ENCODE results near the gene C9orf50. TPM values are rescaled to one million over a fixed set of nuclear protein-coding genes. Genes with fewer than 3 reads are reported as not detected.

The C9orf50 gene
- total RNA-seq, 1 donor from 2014 or later = not detected

GRCh38 chr9:129570450-129571297, 50.2 kb downstream of the C9orf50 start:
- DNase-seq (ENCODE audit: low spot score) = no peak

- no peak for DNase-seq (ENCODE audit: low spot score)
Observed at GRCh38 chr9:129569502-129570449, 51.1 kb downstream of the C9orf50 start.

- peak; percentile 71 for DNase-seq (ENCODE audit: low spot score)
Observed at GRCh38 chr9:129568560-129569501, 52.1 kb downstream of the C9orf50 start.

GRCh38 chr9:129567842-129568559, 52.9 kb downstream of the C9orf50 start:
- DNase-seq (ENCODE audit: low spot score) = no peak

- no peak for DNase-seq (ENCODE audit: low spot score)
Observed at GRCh38 chr9:129567329-129567728, 53.6 kb downstream of the C9orf50 start.

- DNase-seq (ENCODE audit: low spot score) = no peak
Observed at GRCh38 chr9:129566563-129567266, 54.2 kb downstream of the C9orf50 start.

GRCh38 chr9:129562917-129563316, 58.0 kb downstream of the C9orf50 start:
- no peak for DNase-seq (ENCODE audit: low spot score)

GRCh38 chr9:129562514-129562913, 58.4 kb downstream of the C9orf50 start:
- DNase-seq (ENCODE audit: low spot score) = no peak

Other genes with a start within 250 kb of the C9orf50 start
- gene NTMT1, start 5.1 kb upstream of the C9orf50 start, total RNA-seq = 31.2 TPM
- 18.8 TPM for gene ASB6, start 21.1 kb upstream of the C9orf50 start, total RNA-seq
- 6.5 TPM for gene PRRX2, start 44.5 kb upstream of the C9orf50 start, total RNA-seq
- gene PTGES, start 131.9 kb upstream of the C9orf50 start, total RNA-seq = 67.9 TPM
- gene TOR1B, start 182.1 kb upstream of the C9orf50 start, total RNA-seq = 19.5 TPM
- gene TOR1A, start 203.0 kb upstream of the C9orf50 start, total RNA-seq = 34.1 TPM
- 38.7 TPM for gene C9orf78, start 214.2 kb upstream of the C9orf50 start, total RNA-seq
- 42.1 TPM for gene USP20, start 214.4 kb upstream of the C9orf50 start, total RNA-seq